ENCODE measurements around the gene KLHL40. TPM values are rescaled to one million over a fixed set of nuclear protein-coding genes. Genes with fewer than 3 reads are reported as not detected.

The KLHL40 gene
- total RNA-seq, 1 donor from 2014 or later = 0.12 TPM

GRCh38 chr3:42704136-42704841, 19.0 kb downstream of the KLHL40 start:
- H3K36me3 Mint-ChIP-seq = no peaks in the 10 kb centered on the region
- TF ChIP-seq, protein P1, sequence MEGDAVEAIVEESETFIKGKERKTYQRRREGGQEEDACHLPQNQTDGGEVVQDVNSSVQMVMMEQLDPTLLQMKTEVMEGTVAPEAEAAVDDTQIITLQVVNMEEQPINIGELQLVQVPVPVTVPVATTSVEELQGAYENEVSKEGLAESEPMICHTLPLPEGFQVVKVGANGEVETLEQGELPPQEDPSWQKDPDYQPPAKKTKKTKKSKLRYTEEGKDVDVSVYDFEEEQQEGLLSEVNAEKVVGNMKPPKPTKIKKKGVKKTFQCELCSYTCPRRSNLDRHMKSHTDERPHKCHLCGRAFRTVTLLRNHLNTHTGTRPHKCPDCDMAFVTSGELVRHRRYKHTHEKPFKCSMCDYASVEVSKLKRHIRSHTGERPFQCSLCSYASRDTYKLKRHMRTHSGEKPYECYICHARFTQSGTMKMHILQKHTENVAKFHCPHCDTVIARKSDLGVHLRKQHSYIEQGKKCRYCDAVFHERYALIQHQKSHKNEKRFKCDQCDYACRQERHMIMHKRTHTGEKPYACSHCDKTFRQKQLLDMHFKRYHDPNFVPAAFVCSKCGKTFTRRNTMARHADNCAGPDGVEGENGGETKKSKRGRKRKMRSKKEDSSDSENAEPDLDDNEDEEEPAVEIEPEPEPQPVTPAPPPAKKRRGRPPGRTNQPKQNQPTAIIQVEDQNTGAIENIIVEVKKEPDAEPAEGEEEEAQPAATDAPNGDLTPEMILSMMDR (conservative IDR thresholded peaks at IDR 0.05) = no peak
- no peaks in the 10 kb centered on the region for H3K4me1 Mint-ChIP-seq (ENCODE audit: unreplicated experiment)
- DNase-seq (ENCODE audit: extremely low spot score, unreplicated experiment) = peak; percentile 57
- no peak overlapping the region for H3K27ac Mint-ChIP-seq
- peaks cover 13% of the 10 kb centered on the region for H3K27me3 Mint-ChIP-seq
- H3K9me3 Mint-ChIP-seq = no peaks in the 10 kb centered on the region
- H3K4me3 Mint-ChIP-seq = no peak overlapping the region

GRCh38 chr3:42705058-42705767, 19.9 kb downstream of the KLHL40 start:
- Mint-ChIP-seq H3K9me3 (no peaks in the 10 kb centered on the region), H3K4me1 (ENCODE audit: unreplicated experiment) (no peaks in the 10 kb centered on the region), H3K4me3 (no peak overlapping the region), H3K27me3 (peaks cover 10% of the 10 kb centered on the region), H3K27ac (no peak overlapping the region), H3K36me3 (no peaks in the 10 kb centered on the region)
- peak; percentile 62 for DNase-seq (ENCODE audit: extremely low spot score, unreplicated experiment)
- TF ChIP-seq, protein P1 (conservative IDR thresholded peaks at IDR 0.05) = no peak

DNA sequence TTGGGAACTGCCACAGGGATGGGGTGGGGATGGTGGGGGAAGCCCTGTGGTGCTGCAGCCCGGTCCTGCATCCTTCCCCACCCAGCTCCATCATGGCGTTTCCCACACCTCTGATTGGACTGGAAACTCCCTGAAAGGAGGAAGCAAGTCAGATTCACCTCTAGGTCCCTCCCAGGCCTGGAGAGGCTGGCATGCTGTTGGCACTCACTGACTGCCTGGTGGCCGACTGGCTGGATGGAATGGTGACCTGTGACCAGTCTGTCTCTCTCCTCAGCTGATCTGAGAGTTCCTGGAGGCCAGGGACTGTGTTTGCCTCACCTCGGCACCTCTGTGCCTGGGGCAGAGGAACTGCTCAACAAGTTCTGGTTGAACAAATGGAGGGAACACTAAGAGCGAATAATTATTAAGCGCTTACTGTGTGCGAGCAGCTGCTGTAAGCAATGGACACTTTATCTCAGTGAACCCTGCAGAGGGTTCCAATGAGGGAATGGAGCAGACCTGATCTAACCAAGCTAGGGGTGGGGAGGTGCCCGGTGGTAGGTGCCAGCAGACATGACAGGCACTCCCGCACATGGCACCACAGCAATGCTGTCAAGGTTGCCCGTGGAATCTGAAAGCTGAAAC, 20.7 kb downstream of the KLHL40 start:
- Mint-ChIP-seq H3K4me3 (no peak overlapping the region), H3K27me3 (peaks cover 9% of the 10 kb centered on the region), H3K4me1 (ENCODE audit: unreplicated experiment) (no peaks in the 10 kb centered on the region), H3K36me3 (no peaks in the 10 kb centered on the region), H3K27ac (no peak overlapping the region), H3K9me3 (no peaks in the 10 kb centered on the region)
- peak; percentile 47 for DNase-seq (ENCODE audit: extremely low spot score, unreplicated experiment)
- TF ChIP-seq, protein P1 (conservative IDR thresholded peaks at IDR 0.05) = no peak

DNA sequence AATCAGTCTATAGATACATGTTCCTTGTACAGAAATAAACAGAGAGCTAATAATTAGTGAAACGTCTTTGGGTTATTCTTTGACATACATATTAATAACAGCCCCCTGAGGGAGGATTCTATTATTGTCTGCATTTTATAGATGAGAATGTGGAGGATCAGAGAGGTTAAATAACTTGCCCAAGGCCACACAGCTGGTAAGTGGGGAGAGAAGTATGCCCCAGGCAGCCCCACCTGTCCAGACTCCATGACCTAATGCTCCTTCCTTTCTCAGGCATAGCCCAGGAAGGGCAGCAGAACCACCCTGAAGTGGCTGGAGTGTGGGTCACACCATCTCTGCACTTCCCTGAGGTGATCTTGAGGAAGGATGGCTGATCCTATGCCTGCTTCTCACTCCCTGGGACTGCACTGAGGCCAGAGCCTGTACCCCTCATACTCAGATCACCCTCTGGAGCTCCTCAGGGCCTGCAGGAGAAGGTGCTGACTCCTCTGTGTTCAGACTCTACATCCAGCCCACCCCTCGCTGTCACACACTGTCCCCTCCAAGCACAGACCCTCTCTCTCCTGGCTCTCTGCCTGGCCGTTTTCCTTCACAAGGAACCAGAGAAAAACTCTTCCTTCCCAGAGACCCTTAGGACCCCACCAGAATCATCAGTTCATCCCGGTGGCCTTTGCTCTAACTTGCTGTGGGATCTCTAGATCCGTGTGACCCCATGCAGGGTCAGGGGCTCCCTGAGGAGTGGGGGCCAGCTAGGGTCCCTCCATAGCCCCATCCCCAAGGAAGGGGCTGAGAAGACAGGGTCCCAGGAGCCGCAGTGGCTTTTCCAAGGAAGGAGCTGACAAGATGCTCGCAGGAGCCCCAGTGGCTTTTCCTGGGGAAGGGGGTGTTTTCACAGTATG, 21.6 kb downstream of the KLHL40 start:
- Mint-ChIP-seq H3K4me1 (ENCODE audit: unreplicated experiment) (no peaks in the 10 kb centered on the region), H3K27me3 (peaks cover 9% of the 10 kb centered on the region), H3K36me3 (no peaks in the 10 kb centered on the region), H3K4me3 (no peak overlapping the region), H3K9me3 (no peaks in the 10 kb centered on the region), H3K27ac (no peak overlapping the region)
- TF ChIP-seq, protein P1 (conservative IDR thresholded peaks at IDR 0.05) = no peak
- DNase-seq (ENCODE audit: extremely low spot score, unreplicated experiment) = peak; percentile 62

Data from type B pancreatic cell (in vitro differentiated cells).